H1 (cell line): Measurements from ENCODE around the gene KSR2. TPM values are rescaled to one million over a fixed set of nuclear protein-coding genes. Genes with fewer than 3 reads are reported as not detected.

ENCODE experiments used
- CTCF ChIA-PET: fragments of 300-600 bp; sonication (Branson Sonifier 250); formaldehyde crosslinking; loops from one replicate; lab custom pipeline; 2021; ENCODE audit not compliant: partially characterized antibody; lab: Charles Lee
- POLR2A ChIA-PET: fragments of 300-600 bp; sonication (Branson Sonifier 250); formaldehyde crosslinking; loops from one replicate; lab custom pipeline; 2021; ENCODE audit warnings: inconsistent platforms; ENCODE audit not compliant: partially characterized antibody; lab: Charles Lee
- DNase-seq, 2 experiments: peaks; one replicate each; pipeline versions ENCODE4 v3.0.0 to v3.0.0-alpha.2; 2010 to 2022; ENCODE audit warnings: low spot score in 2 of 2, low read depth in 1 of 2, mixed read lengths in 1 of 2
- FAIRE-seq: peaks from 2 replicates; lab custom pipeline; 2011; peaks lifted over from hg19 to GRCh38; lab: Jason Lieb, UNC
- H2AFZ ChIP-seq: 2 replicates; pipeline ENCODE4 v1.8.1; 2012; ENCODE audit warnings: low read length, inconsistent platforms
- H2AK5ac ChIP-seq: 2 replicates; pipeline ENCODE4 v1.6.1; 2013; ENCODE audit warnings: low read depth, low read length
- H2BK120ac ChIP-seq: replicated peaks from 2 replicates; pipeline ENCODE3; 2013; ENCODE audit warnings: low read depth, low read length, inconsistent platforms
- H2BK12ac ChIP-seq: 2 replicates; pipeline ENCODE4 v1.6.1; 2013; ENCODE audit warnings: low read depth, low read length
- H2BK15ac ChIP-seq: 2 replicates; pipeline ENCODE4 v1.6.1; 2013; ENCODE audit warnings: low read length
- H2BK20ac ChIP-seq: 2 replicates; pipeline ENCODE4 v1.6.1; 2013; ENCODE audit warnings: low read length
- H2BK5ac ChIP-seq: 2 replicates; pipeline ENCODE4 v1.6.1; 2013; ENCODE audit warnings: low read depth, low read length
- H3K14ac ChIP-seq: 2 replicates; pipeline ENCODE4 v1.6.1; 2013; ENCODE audit warnings: inconsistent platforms; ENCODE audit not compliant: insufficient read length
- H3K18ac ChIP-seq: 2 replicates; pipeline ENCODE4 v1.6.1; 2013; ENCODE audit warnings: low read length; ENCODE audit errors: extremely low read depth
- H3K23ac ChIP-seq: 2 replicates; pipeline ENCODE4 v1.6.1; 2013; ENCODE audit warnings: inconsistent platforms; ENCODE audit not compliant: insufficient read length
- H3K23me2 ChIP-seq: 2 replicates; pipeline ENCODE4 v1.6.1; 2013; ENCODE audit warnings: low read depth, low read length
- H3K27ac ChIP-seq: 2 replicates; pipeline ENCODE4 v1.6.1; 2011; ENCODE audit warnings: low read depth, low read length, inconsistent platforms
- H3K27me3 ChIP-seq, 4 experiments: replicated peaks in 1 of 4; 1 replicate in 1 of 4; 2 replicates in 3 of 4; pipeline versions ENCODE4 v1.6.1 to v1.8.1; 2011 to 2013; ENCODE audit warnings: low read length in 3 of 4, mild to moderate bottlenecking in 3 of 4, inconsistent platforms in 2 of 4, mixed read lengths in 2 of 4, moderate library complexity in 1 of 4; ENCODE audit not compliant: control insufficient read depth in 3 of 4, insufficient read depth in 3 of 4; ENCODE audit errors: extremely low read depth in 1 of 4
- H3K36me3 ChIP-seq, 4 experiments: 2 replicates each; pipeline versions ENCODE4 v1.6.1 to v1.8.1; 2011 to 2013; ENCODE audit warnings: mild to moderate bottlenecking in 4 of 4, low read length in 3 of 4, moderate library complexity in 2 of 4, control low read depth in 1 of 4, inconsistent platforms in 1 of 4; ENCODE audit not compliant: insufficient read depth in 4 of 4, control insufficient read depth in 2 of 4
- H3K4ac ChIP-seq: replicated peaks from 2 replicates; pipeline ENCODE3; 2013; ENCODE audit warnings: low read length, low read depth, mixed read lengths, inconsistent platforms; ENCODE audit not compliant: insufficient read length
- H3K4me1 ChIP-seq, 4 experiments: replicated peaks in 1 of 4; 1 replicate in 1 of 4; 2 replicates in 3 of 4; pipeline versions ENCODE4 v1.6.1 to v1.8.1; 2011 to 2013; ENCODE audit warnings: low read length in 3 of 4, inconsistent platforms in 2 of 4, mixed read lengths in 1 of 4; ENCODE audit not compliant: insufficient read depth in 4 of 4, control insufficient read depth in 3 of 4
- H3K4me2 ChIP-seq, 2 experiments: 2 replicates each; pipeline versions ENCODE4 v1.6.1 to v1.8.1; 2011 to 2013; ENCODE audit warnings: low read depth in 2 of 2, low read length in 2 of 2, control low read depth in 1 of 2, inconsistent platforms in 1 of 2, mild to moderate bottlenecking in 1 of 2; ENCODE audit not compliant: insufficient read depth in 1 of 2
- H3K4me3 ChIP-seq, 4 experiments: fragments of 200-600, 300-600 bp in 1 of 4; sonication (generic), shearing (Covaris generic), sonication (Bioruptor Twin) in 1 of 4; 2 replicates each; pipeline versions ENCODE4 v1.5.1 to v1.8.1; 2011 to 2016; ENCODE audit warnings: low read length in 4 of 4, low read depth in 3 of 4, control low read depth in 2 of 4, inconsistent platforms in 2 of 4, mild to moderate bottlenecking in 2 of 4, mixed read lengths in 1 of 4, moderate library complexity in 1 of 4; ENCODE audit not compliant: insufficient read depth in 2 of 4; ENCODE audit errors: extremely low read depth in 1 of 4
- H3K56ac ChIP-seq: replicated peaks from 2 replicates; pipeline ENCODE3; 2013; ENCODE audit warnings: low read depth, mild to moderate bottlenecking, mixed read lengths, low read length, inconsistent platforms; ENCODE audit not compliant: insufficient read length
- H3K79me1 ChIP-seq: 2 replicates; pipeline ENCODE4 v1.6.1; 2013; ENCODE audit warnings: low read depth, low read length, control low read depth
- H3K79me2 ChIP-seq, 2 experiments: 2 replicates each; pipeline versions ENCODE4 v1.6.1 to v1.8.1; 2012 to 2013; ENCODE audit warnings: low read length in 2 of 2, mild to moderate bottlenecking in 2 of 2, inconsistent platforms in 1 of 2; ENCODE audit not compliant: insufficient read depth in 2 of 2, control insufficient read depth in 1 of 2
- H3K9ac ChIP-seq, 4 experiments: replicated peaks in 1 of 4; 1 replicate in 1 of 4; 2 replicates in 3 of 4; pipeline versions ENCODE4 v1.6.1 to v1.8.1; 2011 to 2013; ENCODE audit warnings: low read depth in 3 of 4, low read length in 3 of 4, control low read depth in 2 of 4, mild to moderate bottlenecking in 2 of 4, moderate library complexity in 2 of 4, inconsistent platforms in 1 of 4; ENCODE audit errors: extremely low read depth in 1 of 4
- H3K9me3 ChIP-seq, 2 experiments: 2 replicates each; pipeline versions ENCODE4 v1.6.1 to v1.8.1; 2012 to 2013; ENCODE audit warnings: mild to moderate bottlenecking in 2 of 2, moderate library complexity in 2 of 2, control low read depth in 1 of 2, inconsistent platforms in 1 of 2, low read depth in 1 of 2, low read length in 1 of 2, mixed read lengths in 1 of 2; ENCODE audit not compliant: insufficient read depth in 2 of 2
- H4K20me1 ChIP-seq, 2 experiments: replicated peaks in 1 of 2; 2 replicates each; pipeline versions ENCODE3 to v1.8.1; 2011 to 2013; ENCODE audit warnings: inconsistent platforms in 2 of 2, low read length in 2 of 2, mild to moderate bottlenecking in 1 of 2; ENCODE audit not compliant: insufficient read depth in 2 of 2, control insufficient read depth in 1 of 2
- H4K5ac ChIP-seq: 2 replicates; pipeline ENCODE4 v1.6.1; 2013; ENCODE audit warnings: low read length, low read depth, mixed read lengths, inconsistent platforms; ENCODE audit not compliant: insufficient read length
- H4K8ac ChIP-seq: 2 replicates; pipeline ENCODE4 v1.8.0; 2013; ENCODE audit warnings: mild to moderate bottlenecking, moderate library complexity, low read length, inconsistent platforms; ENCODE audit not compliant: insufficient read depth; ENCODE audit errors: extremely low read depth
- H4K91ac ChIP-seq: replicated peaks from 2 replicates; pipeline ENCODE3; 2013; ENCODE audit warnings: low read length, mixed read lengths, inconsistent platforms; ENCODE audit not compliant: insufficient read length
- ASH2L ChIP-seq: fragments of 200-600, 300-600 bp; sonication (generic); IDR thresholded peaks from one replicate; pipeline ENCODE4 v1.7.1; 2017; ENCODE audit warnings: low read length
- BCL11A ChIP-seq, 2 experiments: IDR thresholded peaks; one replicate each; pipeline ENCODE4 v1.6.1; 2011; ENCODE audit warnings: low read depth in 2 of 2, low read length in 2 of 2, mild to moderate bottlenecking in 2 of 2
- CEBPB ChIP-seq: IDR thresholded peaks from 2 replicates; pipeline ENCODE4 v1.6.1; 2012; ENCODE audit warnings: low read depth, low read length
- GABPA ChIP-seq: IDR thresholded peaks from 2 replicates; pipeline ENCODE4 v1.6.1; 2011; ENCODE audit warnings: mild to moderate bottlenecking, low read length, moderate library complexity, borderline replicate concordance; ENCODE audit not compliant: insufficient read depth
- GTF2F1 ChIP-seq: IDR thresholded peaks from 2 replicates; pipeline ENCODE4 v1.6.1; 2012; ENCODE audit warnings: low read depth, low read length, improper control_type of control experiment, borderline replicate concordance
- JUND ChIP-seq: IDR thresholded peaks from 2 replicates; pipeline ENCODE4 v1.6.1; 2011; ENCODE audit warnings: mild to moderate bottlenecking, improper control_type of control experiment, low read length
- MAFK ChIP-seq: IDR thresholded peaks from 2 replicates; pipeline ENCODE4 v1.6.1; 2012; ENCODE audit warnings: low read depth, mild to moderate bottlenecking, improper control_type of control experiment, low read length
- RXRA ChIP-seq: IDR thresholded peaks from 2 replicates; pipeline ENCODE4 v1.6.1; 2011; ENCODE audit warnings: low read depth, mild to moderate bottlenecking, low read length, moderate library complexity; ENCODE audit not compliant: insufficient read depth
- SRF ChIP-seq: IDR thresholded peaks from 2 replicates; pipeline ENCODE4 v1.6.1; 2011; ENCODE audit warnings: mild to moderate bottlenecking, low read depth, low read length, moderate library complexity
- SUZ12 ChIP-seq: fragments of 200-600 bp; sonication (generic); IDR thresholded peaks from 2 replicates; pipeline ENCODE4 v1.6.1; 2012; ENCODE audit warnings: mild to moderate bottlenecking, inconsistent platforms, low read length, moderate library complexity, mixed read lengths
- WGBS, 2 experiments: shearing (Covaris generic) in 1 of 2; methylation state at CpG; one replicate each; pipeline versions ENCODE4 v1.1.6 to v1.1.7; 2013 to 2015; ENCODE audit warnings: low lambda C conversion rate in 2 of 2, mixed read lengths in 2 of 2, inconsistent platforms in 1 of 2, low coverage in 1 of 2, missing lambda C conversion rate in 1 of 2; ENCODE audit not compliant: insufficient replicate concordance in 2 of 2, insufficient coverage in 1 of 2, insufficient read length in 1 of 2; ENCODE audit errors: extremely low coverage in 1 of 2, missing lambda C conversion rate in 1 of 2; 5-methylcytosine and 5-hydroxymethylcytosine counted together
- polyA plus RNA-seq, 7 experiments: library from polyadenylated mRNA; depleted of rRNA in 3 of 7; stranded (reverse) in 5 of 7; unstranded in 2 of 7; fragments of >200 nt in 5 of 7; fragments of 200-250 nt in 2 of 7; gene quantifications; 1 replicate in 5 of 7; 2 replicates in 1 of 7; 4 replicates in 1 of 7; pipeline versions ENCODE4 v1.2.1 to v1.2.3, GENCODE V29; 2011 to 2013; ENCODE audit warnings: missing spikeins in 2 of 7, mixed read lengths in 2 of 7
- total RNA-seq: library from RNA; stranded (reverse); fragmentation: NEBNext Ultra II Directional; extraction: Animal tissue kit (Norgen Biotek cat#: 25700); gene quantifications from 2 replicates; pipeline ENCODE4 v1.2.1, GENCODE V29; 2021
- TF ChIP-seq, protein P1 (sequence below), 3 experiments: IDR thresholded peaks; 1 replicate in 2 of 3; 2 replicates in 1 of 3; pipeline versions ENCODE4 v1.5.1 to v1.6.1; 2011; ENCODE audit warnings: low read length in 3 of 3, mild to moderate bottlenecking in 3 of 3, inconsistent platforms in 2 of 3, low read depth in 1 of 3, moderate library complexity in 1 of 3; ENCODE audit not compliant: insufficient read depth in 1 of 3; ENCODE audit errors: control extremely low read depth in 1 of 3
- TF ChIP-seq, protein P2 (sequence below): IDR thresholded peaks from 2 replicates; pipeline ENCODE4 v1.6.1; 2011; ENCODE audit warnings: low read depth, mild to moderate bottlenecking, low read length; ENCODE audit not compliant: insufficient read depth

The KSR2 gene
- total and polyA plus RNA-seq, 2 of the 8 experiments (the other 6 are each of a cell fraction or from before 2014, with no cell fraction given) = 0.74 to 2.2 TPM

DNA sequence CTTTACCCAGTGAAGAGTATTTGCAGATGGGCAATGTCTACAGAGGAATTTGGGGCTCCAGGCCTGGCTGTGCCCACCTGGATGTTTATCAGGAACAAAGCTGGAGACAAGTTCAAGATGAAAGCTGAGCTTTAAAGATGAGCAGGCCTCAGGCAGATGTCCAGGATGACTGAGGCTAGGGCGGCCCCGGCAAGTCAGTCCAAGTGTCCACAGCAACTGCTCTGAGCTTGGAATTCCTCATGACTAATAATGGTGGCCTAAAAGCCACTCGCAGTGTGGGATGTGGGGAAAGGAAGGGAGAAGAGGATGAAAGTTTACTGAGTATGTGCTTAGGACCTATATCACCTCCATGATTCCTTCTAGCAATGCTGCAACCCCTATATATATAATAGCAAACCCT lies 479.1 kb downstream of the KSR2 start:
- H3K4me2 ChIP-seq = no peak overlapping the region
- no peak overlapping the region for H2AK5ac ChIP-seq
- no peak overlapping the region for H3K18ac ChIP-seq
- no peak overlapping the region for H2BK5ac ChIP-seq
- H3K4me3 ChIP-seq = no peak overlapping the region
- no peaks in the 10 kb centered on the region for H3K4me1 ChIP-seq
- H4K5ac ChIP-seq = no peak overlapping the region
- no peaks in the 10 kb centered on the region for H3K79me1 ChIP-seq
- H3K23ac ChIP-seq = no peak overlapping the region
- no peak overlapping the region for H2BK12ac ChIP-seq
- DNase-seq (no peak), FAIRE-seq (no peak)
- no peak overlapping the region for H3K4ac ChIP-seq
- H3K56ac ChIP-seq = no peak overlapping the region
- POLR2A ChIA-PET = no interaction called here
- H4K20me1 ChIP-seq = no peaks in the 10 kb centered on the region
- no peak overlapping the region for H3K27ac ChIP-seq
- H3K9me3 ChIP-seq = no peaks in the 10 kb centered on the region
- no peak overlapping the region for H2BK15ac ChIP-seq
- H2BK20ac ChIP-seq = no peak overlapping the region
- no peak overlapping the region for H2AFZ ChIP-seq
- no peak overlapping the region for H3K9ac ChIP-seq
- no peak overlapping the region for H4K8ac ChIP-seq
- no peak overlapping the region for H2BK120ac ChIP-seq
- H4K91ac ChIP-seq = no peak overlapping the region
- WGBS, 2 experiments = 88% methylated on average over 3 of the region's 3 CpGs; no CpG with 5 or more reads in 1 of the 2 experiments
- H3K27me3 ChIP-seq = no peaks in the 10 kb centered on the region
- H3K23me2 ChIP-seq = no peaks in the 10 kb centered on the region
- no peaks in the 10 kb centered on the region for H3K36me3 ChIP-seq
- CTCF ChIA-PET = interaction anchor here (0.9 to 1.4 kb wide), 5 partner anchors 10 to 122 kb away, joined by 3 to 6 read pairs (median 3); no protein-coding TSS in a partner anchor
- no peaks in the 10 kb centered on the region for H3K79me2 ChIP-seq
- H3K14ac ChIP-seq = no peak overlapping the region
- TF ChIP-seq MAFK (no peak), BCL11A (IDR thresholded peaks at IDR 0.05; ENCODE audit: low read depth in 2 of 2, low read length in 2 of 2) (no peak), JUND (no peak), CEBPB (no peak), SRF (no peak), SUZ12 (no peak), RXRA (no peak), GABPA (no peak), GTF2F1 (no peak), ASH2L (no peak)
- TF ChIP-seq, protein P1, sequence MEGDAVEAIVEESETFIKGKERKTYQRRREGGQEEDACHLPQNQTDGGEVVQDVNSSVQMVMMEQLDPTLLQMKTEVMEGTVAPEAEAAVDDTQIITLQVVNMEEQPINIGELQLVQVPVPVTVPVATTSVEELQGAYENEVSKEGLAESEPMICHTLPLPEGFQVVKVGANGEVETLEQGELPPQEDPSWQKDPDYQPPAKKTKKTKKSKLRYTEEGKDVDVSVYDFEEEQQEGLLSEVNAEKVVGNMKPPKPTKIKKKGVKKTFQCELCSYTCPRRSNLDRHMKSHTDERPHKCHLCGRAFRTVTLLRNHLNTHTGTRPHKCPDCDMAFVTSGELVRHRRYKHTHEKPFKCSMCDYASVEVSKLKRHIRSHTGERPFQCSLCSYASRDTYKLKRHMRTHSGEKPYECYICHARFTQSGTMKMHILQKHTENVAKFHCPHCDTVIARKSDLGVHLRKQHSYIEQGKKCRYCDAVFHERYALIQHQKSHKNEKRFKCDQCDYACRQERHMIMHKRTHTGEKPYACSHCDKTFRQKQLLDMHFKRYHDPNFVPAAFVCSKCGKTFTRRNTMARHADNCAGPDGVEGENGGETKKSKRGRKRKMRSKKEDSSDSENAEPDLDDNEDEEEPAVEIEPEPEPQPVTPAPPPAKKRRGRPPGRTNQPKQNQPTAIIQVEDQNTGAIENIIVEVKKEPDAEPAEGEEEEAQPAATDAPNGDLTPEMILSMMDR (IDR thresholded peaks at IDR 0.05; ENCODE audit: control extremely low read depth in 1 of 3, insufficient read depth in 1 of 3, low read depth in 1 of 3, low read length in 3 of 3) = no peak
- TF ChIP-seq, protein P2, sequence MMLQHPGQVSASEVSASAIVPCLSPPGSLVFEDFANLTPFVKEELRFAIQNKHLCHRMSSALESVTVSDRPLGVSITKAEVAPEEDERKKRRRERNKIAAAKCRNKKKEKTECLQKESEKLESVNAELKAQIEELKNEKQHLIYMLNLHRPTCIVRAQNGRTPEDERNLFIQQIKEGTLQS = no peak
